Astrocyte of the cerebellum (primary cell): ENCODE results near the gene ACAP1.

Experiments used
- DNase-seq: peaks from one replicate; pipeline ENCODE4 v3.0.0-alpha.2; 2011; ENCODE audit warnings: low read depth
- H3K4me3 ChIP-seq: 2 replicates; pipeline ENCODE4 v1.5.1; 2011; ENCODE audit warnings: mild to moderate bottlenecking, low read depth, low read length, moderate library complexity
- CTCF ChIP-seq: IDR thresholded peaks from 2 replicates; pipeline ENCODE4 v1.5.1; 2012; ENCODE audit warnings: low read length, low read depth, moderate library complexity, mild to moderate bottlenecking; ENCODE audit errors: missing control alignments
- in situ Hi-C: cut with HindIII; loops from 2 replicates; pipeline ENCODE4 v1.10.0; 2017; ENCODE audit warnings: low sequenced_read_pairs

The ACAP1 gene

GRCh38 chr17:7354262-7354843 is 18.0 kb downstream of the ACAP1 start:
- H3K4me3 ChIP-seq = no peak overlapping the region
- in situ Hi-C loops = no loop called here
- no peak for DNase-seq
- no peak for TF ChIP-seq CTCF

GRCh38 chr17:7355053-7355452 is 18.7 kb downstream of the ACAP1 start, which contains the start of gene TMEM95:
Gene TMEM95 (plus strand): TSS chr17:7355156. CDS start chr17:7355205, 49 bp downstream.
- in situ Hi-C loops = no loop called here
- no peak within 1 kb of the TSS for H3K4me3 ChIP-seq
- DNase-seq = no peak
- TF ChIP-seq CTCF = no peak

GRCh38 chr17:7355573-7355972 is 19.2 kb downstream of the ACAP1 start:
- H3K4me3 ChIP-seq = no peak overlapping the region
- no peak for TF ChIP-seq CTCF
- no peak for DNase-seq
- in situ Hi-C loops = no loop called here

- in situ Hi-C loops = no loop called here
- TF ChIP-seq CTCF = peak; percentile 81
Observed at GRCh38 chr17:7356072-7356549, 19.8 kb downstream of the ACAP1 start.

GRCh38 chr17:7356756-7357155 is 20.4 kb downstream of the ACAP1 start:
- H3K4me3 ChIP-seq = no peak overlapping the region
- in situ Hi-C loops = no loop called here
- TF ChIP-seq CTCF = no peak
- DNase-seq = no peak

More at GRCh38 chr17:7356072-7356549, 19.8 kb downstream of the ACAP1 start:
- H3K4me3 ChIP-seq = no peak overlapping the region
- no peak for DNase-seq

- no peak for TF ChIP-seq CTCF
- in situ Hi-C loops = no loop called here
- H3K4me3 ChIP-seq = no peak overlapping the region
- no peak for DNase-seq
Observed at GRCh38 chr17:7357381-7357780, 21.1 kb downstream of the ACAP1 start.

GRCh38 chr17:7361906-7362305 is 25.6 kb downstream of the ACAP1 start:
- no peak for TF ChIP-seq CTCF
- in situ Hi-C loops = no loop called here
- no peak for DNase-seq
- H3K4me3 ChIP-seq = no peak overlapping the region
